Tibial artery (tissue), 4 donors: ENCODE measurements around the gene MS4A10.

Source experiments
- DNase-seq, 2 donors: peaks; one replicate each; pipeline ENCODE4 v3.0.0-alpha.2; 2019
- H3K27ac ChIP-seq, 2 donors: fragments of 200-600 bp; sonication (generic) in 1 of 2; 1 replicate in 1 of 2; 2 replicates in 1 of 2; pipeline ENCODE4 v1.5.1; 2018 to 2019; ENCODE audit warnings: mild to moderate bottlenecking in 1 of 2
- H3K27me3 ChIP-seq, 2 donors: fragments of 200-600 bp; sonication (generic) in 1 of 2; one replicate each; pipeline versions ENCODE4 v1.5.1 to v1.6.0; 2016 to 2019
- H3K36me3 ChIP-seq, 3 donors: fragments of 200-600 bp; sonication (generic) in 2 of 3; one replicate each; pipeline ENCODE4 v1.5.1; 2016 to 2019; ENCODE audit warnings: mild to moderate bottlenecking in 2 of 3
- H3K4me1 ChIP-seq, 4 donors: fragments of 200-600 bp; sonication (generic) in 2 of 4; 1 replicate in 3 of 4; 2 replicates in 1 of 4; pipeline ENCODE4 v1.5.1; 2016 to 2019
- H3K4me3 ChIP-seq, 2 donors: fragments of 200-600 bp; sonication (generic) in 1 of 2; 1 replicate in 1 of 2; 2 replicates in 1 of 2; pipeline ENCODE4 v1.5.1; 2018 to 2019; ENCODE audit warnings: mild to moderate bottlenecking in 2 of 2
- H3K9me3 ChIP-seq, 3 donors: fragments of 200-600 bp; sonication (generic) in 1 of 3; one replicate each; pipeline ENCODE4 v1.5.1; 2016 to 2019
- CTCF ChIP-seq, 2 experiments: fragments of 200-600 bp in 1 of 2; fragments of 450-650 bp in 1 of 2; IDR thresholded peaks; one replicate each; pipeline ENCODE4 v1.5.1; 2017 to 2019; ENCODE audit warnings: antibody characterized with exemption in 2 of 2, mild to moderate bottlenecking in 1 of 2, moderate library complexity in 1 of 2
- intact Hi-C: fragments of 100-400 bp; cut with DNase I; formaldehyde crosslinking; loops from one replicate; pipeline ENCODE4 v1.15.0; 2023; ENCODE audit warnings: low total_unique reads

The MS4A10 gene

GRCh38 chr11:60747359-60747873 lies 37.7 kb upstream of the MS4A10 start:
- H3K27ac ChIP-seq = no peak overlapping the region
- TF ChIP-seq CTCF (IDR thresholded peaks at IDR 0.05) = no peak
- peaks cover 0 to 6% (median 0%) of the 10 kb centered on the region in 3 donors for H3K9me3 ChIP-seq
- peaks cover 0 to 11% of the 10 kb centered on the region in 2 donors for H3K27me3 ChIP-seq
- peak in 1 of 2 donors; percentile 17 for DNase-seq
- no peaks in the 10 kb centered on the region for H3K36me3 ChIP-seq
- H3K4me3 ChIP-seq = no peak overlapping the region
- H3K4me1 ChIP-seq = no peaks in the 10 kb centered on the region
- intact Hi-C loops = no loop called here

- peaks cover 0 to 13% of the 10 kb centered on the region in 2 donors for H3K27me3 ChIP-seq
These were observed 36.9 kb upstream of the MS4A10 start for GRCh38 chr11:60748225-60748624.

GRCh38 chr11:60748821-60749220 lies 36.3 kb upstream of the MS4A10 start:
- TF ChIP-seq CTCF (IDR thresholded peaks at IDR 0.05) = no peak
- intact Hi-C loops = no loop called here
- no peak overlapping the region for H3K27ac ChIP-seq

More at GRCh38 chr11:60748225-60748624, 36.9 kb upstream of the MS4A10 start:
- Histone ChIP-seq H3K4me1 (no peaks in the 10 kb centered on the region), H3K36me3 (no peaks in the 10 kb centered on the region), H3K9me3 (no peaks in the 10 kb centered on the region), H3K27ac (no peak overlapping the region), H3K4me3 (no peak overlapping the region)
- TF ChIP-seq CTCF (IDR thresholded peaks at IDR 0.05) = no peak
- intact Hi-C loops = no loop called here
- peak in 1 of 2 donors; percentile 49 for DNase-seq

GRCh38 chr11:60750911-60751310 lies 34.2 kb upstream of the MS4A10 start:
- H3K9me3 ChIP-seq = no peaks in the 10 kb centered on the region
- intact Hi-C loops = no loop called here
- H3K27ac ChIP-seq = no peak overlapping the region
- peak in 1 of 2 donors; percentile 57 for DNase-seq
- no peaks in the 10 kb centered on the region for H3K4me1 ChIP-seq
- H3K27me3 ChIP-seq = peaks cover 0 to 13% of the 10 kb centered on the region in 2 donors
- H3K4me3 ChIP-seq = no peak overlapping the region
- TF ChIP-seq CTCF (IDR thresholded peaks at IDR 0.05) = no peak
- H3K36me3 ChIP-seq = no peaks in the 10 kb centered on the region

More at GRCh38 chr11:60748821-60749220, 36.3 kb upstream of the MS4A10 start:
- H3K9me3 ChIP-seq = no peaks in the 10 kb centered on the region
- no peaks in the 10 kb centered on the region for H3K36me3 ChIP-seq
- peak in 1 of 2 donors; percentile 34 for DNase-seq
- H3K4me3 ChIP-seq = no peak overlapping the region
- H3K4me1 ChIP-seq = no peaks in the 10 kb centered on the region
- peaks cover 0 to 13% of the 10 kb centered on the region in 2 donors for H3K27me3 ChIP-seq

- TF ChIP-seq CTCF (IDR thresholded peaks at IDR 0.05) = no peak
- Histone ChIP-seq H3K27me3 (peaks cover 0 to 13% of the 10 kb centered on the region in 2 donors), H3K4me3 (no peak overlapping the region), H3K36me3 (no peaks in the 10 kb centered on the region), H3K27ac (no peak overlapping the region), H3K9me3 (peaks cover 0 to 4% (median 0%) of the 10 kb centered on the region in 3 donors), H3K4me1 (no peaks in the 10 kb centered on the region)
- intact Hi-C loops = no loop called here
- DNase-seq = peak; percentile 5 to 8
These were observed 31.8 kb upstream of the MS4A10 start for GRCh38 chr11:60753309-60753708.
